RKO (cell line): ENCODE results near the gene PPP1R26.
"Not testable (repeated sequence)": the region's sequence is repeated elsewhere in the genome, so short reads cannot be mapped to it uniquely, and the experiment has no call there.

ENCODE experiments used
- DNase-seq: peaks from one replicate; pipeline ENCODE4 v3.0.0-alpha.2; 2016; ENCODE audit warnings: low spot score

Gene PPP1R26

GRCh38 chr9:135521608-135522095 is 42.1 kb downstream of the PPP1R26 start:
- DNase-seq = no peak

GRCh38 chr9:135522137-135522877 is 42.7 kb downstream of the PPP1R26 start:
- no peak for DNase-seq

- no peak for DNase-seq
Observed at GRCh38 chr9:135522931-135523330, 43.3 kb downstream of the PPP1R26 start.

GRCh38 chr9:135523521-135524129 is 44.0 kb downstream of the PPP1R26 start:
- no peak for DNase-seq

- DNase-seq = peak; percentile 38
Observed at GRCh38 chr9:135524130-135524861, 44.7 kb downstream of the PPP1R26 start.

- no peak for DNase-seq
Observed at GRCh38 chr9:135525241-135526088, 45.9 kb downstream of the PPP1R26 start.

- DNase-seq = no peak
Observed at GRCh38 chr9:135526089-135526729, 46.6 kb downstream of the PPP1R26 start.

GRCh38 chr9:135526730-135527571 is 47.4 kb downstream of the PPP1R26 start:
- no peak for DNase-seq

- not testable (repeated sequence) for DNase-seq
Observed at GRCh38 chr9:135528842-135529435, 49.4 kb downstream of the PPP1R26 start.

- no peak for DNase-seq
Observed at GRCh38 chr9:135530146-135530545, 50.6 kb downstream of the PPP1R26 start.

GRCh38 chr9:135531096-135531495 is 51.5 kb downstream of the PPP1R26 start:
- DNase-seq = no peak

- peak; percentile 31 for DNase-seq
Observed at GRCh38 chr9:135533113-135533512, 53.5 kb downstream of the PPP1R26 start.

GRCh38 chr9:135533674-135534073 is 54.1 kb downstream of the PPP1R26 start:
- DNase-seq = no peak

- not testable (repeated sequence) for DNase-seq
Observed at GRCh38 chr9:135534192-135534711, 54.7 kb downstream of the PPP1R26 start.

- DNase-seq = not testable (repeated sequence)
Observed at GRCh38 chr9:135534826-135535225, 55.2 kb downstream of the PPP1R26 start.

GRCh38 chr9:135535631-135536030 is 56.0 kb downstream of the PPP1R26 start:
- not testable (repeated sequence) for DNase-seq

- no peak for DNase-seq
Observed at GRCh38 chr9:135536216-135536615, 56.6 kb downstream of the PPP1R26 start.
